ENCODE data around the gene IGSF9. TPM values are rescaled to one million over a fixed set of nuclear protein-coding genes. Genes with fewer than 3 reads are reported as not detected.

The IGSF9 gene
- total RNA-seq, 2 donors from 2014 or later, result 7.5 to 9.2 TPM

GRCh38 chr1:159990005-159990404 lies 44.6 kb upstream of the IGSF9 start:
- TF ChIP-seq, protein P1, sequence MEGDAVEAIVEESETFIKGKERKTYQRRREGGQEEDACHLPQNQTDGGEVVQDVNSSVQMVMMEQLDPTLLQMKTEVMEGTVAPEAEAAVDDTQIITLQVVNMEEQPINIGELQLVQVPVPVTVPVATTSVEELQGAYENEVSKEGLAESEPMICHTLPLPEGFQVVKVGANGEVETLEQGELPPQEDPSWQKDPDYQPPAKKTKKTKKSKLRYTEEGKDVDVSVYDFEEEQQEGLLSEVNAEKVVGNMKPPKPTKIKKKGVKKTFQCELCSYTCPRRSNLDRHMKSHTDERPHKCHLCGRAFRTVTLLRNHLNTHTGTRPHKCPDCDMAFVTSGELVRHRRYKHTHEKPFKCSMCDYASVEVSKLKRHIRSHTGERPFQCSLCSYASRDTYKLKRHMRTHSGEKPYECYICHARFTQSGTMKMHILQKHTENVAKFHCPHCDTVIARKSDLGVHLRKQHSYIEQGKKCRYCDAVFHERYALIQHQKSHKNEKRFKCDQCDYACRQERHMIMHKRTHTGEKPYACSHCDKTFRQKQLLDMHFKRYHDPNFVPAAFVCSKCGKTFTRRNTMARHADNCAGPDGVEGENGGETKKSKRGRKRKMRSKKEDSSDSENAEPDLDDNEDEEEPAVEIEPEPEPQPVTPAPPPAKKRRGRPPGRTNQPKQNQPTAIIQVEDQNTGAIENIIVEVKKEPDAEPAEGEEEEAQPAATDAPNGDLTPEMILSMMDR (conservative IDR thresholded peaks at IDR 0.05), result no peak
- no peaks in the 10 kb centered on the region for H3K36me3 ChIP-seq (ENCODE audit: control insufficient read depth, insufficient read depth, low read length)
- Mint-ChIP-seq H3K4me3 (no peak overlapping the region), H3K27ac (no peak overlapping the region), H3K36me3 (ENCODE audit: low read depth) (no peaks in the 10 kb centered on the region), H3K4me1 (peaks cover 5% of the 10 kb centered on the region), H3K9me3 (no peaks in the 10 kb centered on the region), H3K27me3 (ENCODE audit: insufficient read depth) (peaks cover 4% of the 10 kb centered on the region)
- H3K27ac ChIP-seq (ENCODE audit: low read depth, low read length), result no peak overlapping the region
- no peaks in the 10 kb centered on the region for H3K4me1 ChIP-seq (ENCODE audit: control insufficient read depth, insufficient read depth, low read length)
- no peaks in the 10 kb centered on the region for H3K27me3 ChIP-seq (ENCODE audit: control insufficient read depth, insufficient read depth, low read length, poor library complexity, severe bottlenecking)
- no peaks in the 10 kb centered on the region for H3K9me3 ChIP-seq (ENCODE audit: control insufficient read depth, low read length)
- no peak overlapping the region for H3K9ac ChIP-seq (ENCODE audit: extremely low read depth, low read length, poor library complexity, severe bottlenecking)
- no peak for DNase-seq
- WGBS, 2 experiments (ENCODE audit: insufficient coverage in 1 of 2, insufficient read length in 1 of 2), result 91 to 100% methylated on average over 3 to 5 of the region's 5 CpGs
- H3K4me3 ChIP-seq (ENCODE audit: low read length), result no peak overlapping the region

DNA sequence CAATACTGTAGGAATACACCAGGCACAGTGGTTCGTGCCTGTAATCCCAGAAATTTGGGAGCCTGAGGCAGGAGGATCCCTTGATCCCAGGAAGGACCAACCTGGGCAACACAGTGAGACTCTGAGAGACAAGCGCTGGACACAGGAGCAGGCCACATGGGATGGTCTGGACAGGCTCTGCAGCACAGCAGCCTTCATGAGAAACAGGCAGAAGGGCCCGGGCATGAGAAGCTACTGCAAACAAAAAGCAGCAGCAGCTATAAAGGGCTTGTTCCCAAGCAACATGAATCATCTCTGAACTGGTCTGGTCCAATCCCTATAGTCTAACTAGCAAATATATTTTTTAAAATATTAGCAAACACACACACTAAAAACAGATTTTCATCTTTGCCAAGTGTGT lies 44.2 kb upstream of the IGSF9 start:
- peaks cover 5% of the 10 kb centered on the region for H3K4me1 Mint-ChIP-seq
- peaks cover 2% of the 10 kb centered on the region for H3K27me3 Mint-ChIP-seq (ENCODE audit: insufficient read depth)
- no peaks in the 10 kb centered on the region for H3K27me3 ChIP-seq (ENCODE audit: control insufficient read depth, insufficient read depth, low read length, poor library complexity, severe bottlenecking)
- H3K9ac ChIP-seq (ENCODE audit: extremely low read depth, low read length, poor library complexity, severe bottlenecking), result no peak overlapping the region
- H3K27ac ChIP-seq (ENCODE audit: low read depth, low read length), result no peak overlapping the region
- WGBS, 2 experiments (ENCODE audit: insufficient coverage in 1 of 2, insufficient read length in 1 of 2), result 73 to 81% methylated on average over 3 of the region's 3 CpGs
- no peaks in the 10 kb centered on the region for H3K36me3 ChIP-seq (ENCODE audit: control insufficient read depth, insufficient read depth, low read length)
- H3K4me3 ChIP-seq (ENCODE audit: low read length), result no peak overlapping the region
- no peaks in the 10 kb centered on the region for H3K4me1 ChIP-seq (ENCODE audit: control insufficient read depth, insufficient read depth, low read length)
- no peak for DNase-seq
- TF ChIP-seq, protein P1 (conservative IDR thresholded peaks at IDR 0.05), result no peak
- no peak overlapping the region for H3K4me3 Mint-ChIP-seq
- no peaks in the 10 kb centered on the region for H3K36me3 Mint-ChIP-seq (ENCODE audit: low read depth)
- no peaks in the 10 kb centered on the region for H3K9me3 Mint-ChIP-seq
- no peak overlapping the region for H3K27ac Mint-ChIP-seq
- no peaks in the 10 kb centered on the region for H3K9me3 ChIP-seq (ENCODE audit: control insufficient read depth, low read length)

GRCh38 chr1:159988006-159988405 lies 42.6 kb upstream of the IGSF9 start:
- TF ChIP-seq, protein P1 (conservative IDR thresholded peaks at IDR 0.05), result no peak
- Histone ChIP-seq H3K9me3 (ENCODE audit: control insufficient read depth, low read length) (no peaks in the 10 kb centered on the region), H3K4me1 (ENCODE audit: control insufficient read depth, insufficient read depth, low read length) (no peaks in the 10 kb centered on the region), H3K9ac (ENCODE audit: extremely low read depth, low read length, poor library complexity, severe bottlenecking) (no peak overlapping the region), H3K27ac (ENCODE audit: low read depth, low read length) (no peak overlapping the region), H3K36me3 (ENCODE audit: control insufficient read depth, insufficient read depth, low read length) (no peaks in the 10 kb centered on the region), H3K27me3 (ENCODE audit: control insufficient read depth, insufficient read depth, low read length, poor library complexity, severe bottlenecking) (no peaks in the 10 kb centered on the region), H3K4me3 (ENCODE audit: low read length) (no peak overlapping the region)
- Mint-ChIP-seq H3K27me3 (ENCODE audit: insufficient read depth) (peaks cover 2% of the 10 kb centered on the region), H3K4me3 (no peak overlapping the region), H3K4me1 (peaks cover 9% of the 10 kb centered on the region), H3K27ac (no peak overlapping the region), H3K9me3 (no peaks in the 10 kb centered on the region), H3K36me3 (ENCODE audit: low read depth) (no peaks in the 10 kb centered on the region)
- WGBS, 2 experiments (ENCODE audit: insufficient coverage in 1 of 2, insufficient read length in 1 of 2), result 88 to 89% methylated on average over 1 of the region's 1 CpG
- DNase-seq, result peak; percentile 11
